Glomerular visceral epithelial cell (primary cell): ENCODE data around the gene KCNH8.
"Not testable (repeated sequence)": the region's sequence is repeated elsewhere in the genome, so short reads cannot be mapped to it uniquely, and the experiment has no call there.

Source experiments
- DNase-seq: peaks from one replicate; pipeline ENCODE4 v3.0.0-alpha.2; 2016; ENCODE audit errors: extremely low spot score

Gene KCNH8

DNA sequence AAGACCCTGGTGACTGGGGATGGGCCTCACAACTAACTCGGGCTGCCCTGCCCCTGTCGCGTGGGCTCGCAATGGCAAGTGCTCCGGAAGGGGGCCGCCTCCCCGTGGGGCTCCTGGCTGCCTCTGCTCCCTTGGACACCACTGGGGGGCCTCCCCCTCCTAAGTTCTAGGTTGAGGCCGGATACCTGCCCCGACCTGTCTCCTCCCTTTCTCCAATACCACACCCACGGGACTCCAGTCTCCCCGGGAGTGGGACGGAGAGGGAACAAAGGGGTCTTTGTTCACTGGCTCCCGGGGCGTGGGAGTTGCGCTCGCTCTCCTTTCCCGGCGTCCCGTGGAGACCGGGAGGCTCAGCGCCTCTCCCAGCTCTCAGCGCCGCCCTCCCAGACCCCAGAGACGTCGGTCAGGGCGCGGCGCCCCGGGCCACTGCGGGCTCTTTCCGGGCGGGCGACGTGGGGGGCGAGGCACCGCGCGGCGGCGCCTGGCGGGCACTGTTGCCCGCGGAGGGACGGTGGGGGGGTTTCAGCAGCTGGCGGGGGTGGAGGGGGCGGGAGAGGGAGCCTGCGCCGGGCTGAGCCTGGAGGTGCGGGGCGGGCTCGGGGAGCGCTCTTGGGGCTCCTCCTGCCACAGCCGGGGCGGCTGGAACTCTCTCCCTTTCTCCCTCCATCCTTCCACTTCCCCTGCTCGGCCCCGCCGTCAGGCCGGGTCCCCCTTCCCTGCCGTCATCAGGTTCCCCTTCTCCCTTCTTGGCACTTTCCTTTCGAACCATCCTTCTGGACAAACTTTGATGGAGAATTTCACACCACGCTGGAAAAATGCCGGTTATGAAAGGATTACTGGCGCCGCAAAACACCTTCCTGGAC is at the start of gene KCNH8:
Gene KCNH8 (plus strand): TSS at position 606 of the 863 bp plus-strand sequence. CDS start 210 bp downstream, at position 816.
- no peak for DNase-seq

DNA sequence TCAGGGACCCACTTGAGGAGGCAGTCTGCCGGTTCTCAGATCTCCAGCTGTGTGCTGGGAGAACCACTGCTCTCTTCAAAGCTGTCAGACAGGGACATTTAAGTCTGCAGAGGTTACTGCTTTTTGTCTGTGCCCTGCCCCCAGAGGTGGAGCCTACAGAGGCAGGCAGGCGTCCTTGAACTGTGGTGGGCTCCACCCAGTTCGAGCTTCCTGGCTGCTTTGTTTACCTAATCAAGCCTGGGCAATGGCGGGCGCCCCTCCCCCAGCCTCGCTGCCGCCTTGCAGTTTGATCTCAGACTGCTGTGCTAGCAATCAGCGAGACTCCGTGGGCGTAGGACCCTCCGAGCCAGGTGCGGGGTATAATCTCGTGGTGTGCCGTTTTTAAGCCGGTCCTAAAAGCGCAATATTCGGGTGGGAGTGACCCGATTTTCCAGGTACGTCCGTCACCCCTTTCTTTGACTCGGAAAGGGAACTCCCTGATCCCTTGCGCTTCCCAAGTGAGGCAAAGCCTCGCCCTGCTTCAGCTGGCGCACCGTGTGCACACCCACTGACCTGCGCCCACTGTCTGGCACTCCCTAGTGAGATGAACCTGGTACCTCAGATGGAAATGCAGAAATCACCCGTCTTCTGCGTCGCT is 45.5 kb upstream of the KCNH8 start:
- DNase-seq: not testable (repeated sequence)

DNA sequence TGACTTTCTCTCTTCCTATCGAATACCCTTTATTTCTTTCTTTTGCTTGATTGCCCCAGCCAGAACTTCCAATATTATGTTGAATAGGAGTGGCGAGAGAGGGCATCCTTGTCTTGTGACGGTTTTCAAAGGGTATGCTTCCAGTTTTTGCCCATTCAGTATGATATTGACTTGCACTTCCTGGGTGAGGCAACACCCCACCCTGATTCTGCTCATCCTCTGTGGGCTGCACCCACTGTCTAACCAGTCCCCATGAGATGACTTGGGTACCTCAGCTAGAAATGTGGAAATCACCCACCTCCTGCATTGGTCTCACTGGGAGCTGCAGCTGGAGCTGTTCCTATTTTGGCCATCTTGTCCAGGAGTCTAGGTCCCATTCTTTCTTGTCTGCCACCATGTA is 44.8 kb upstream of the KCNH8 start:
- no peak for DNase-seq

DNA sequence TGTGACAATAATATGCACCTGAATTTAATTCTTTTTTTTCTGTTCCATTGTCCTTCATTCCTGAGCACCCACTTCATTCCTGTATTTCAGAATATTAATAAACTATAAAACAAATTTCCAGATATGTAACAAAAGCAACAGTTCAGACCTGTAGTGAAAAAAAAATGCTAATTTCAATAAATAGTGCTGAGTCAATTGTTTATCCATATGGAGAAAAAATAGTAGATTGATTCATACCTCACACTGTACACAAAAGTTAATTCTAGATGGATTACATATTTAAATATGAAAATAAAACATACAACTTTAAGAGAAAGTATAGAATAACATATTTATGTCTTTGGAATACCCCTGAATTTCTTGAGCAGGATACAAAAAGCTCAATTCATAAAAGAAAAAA is 43.9 kb upstream of the KCNH8 start:
- DNase-seq: no peak

DNA sequence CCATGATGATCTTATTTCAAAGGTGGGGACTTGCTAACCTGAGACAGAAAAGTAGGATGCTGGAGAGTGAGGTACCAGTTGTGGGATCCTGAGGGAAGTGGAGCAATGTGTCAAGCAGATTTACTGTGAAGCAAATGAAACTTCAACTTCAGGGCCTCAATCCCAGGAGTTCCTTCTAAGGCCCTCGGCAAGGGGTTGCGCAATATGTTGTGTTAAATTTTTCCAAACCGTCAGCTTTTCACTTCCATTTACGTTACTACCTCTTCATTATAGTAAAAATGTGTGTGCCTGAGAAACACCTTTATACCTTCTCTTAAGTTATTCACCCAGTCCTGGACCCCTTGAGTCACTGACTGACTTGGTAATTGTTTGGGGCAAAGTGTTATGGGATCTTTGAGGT is 42.5 kb upstream of the KCNH8 start:
- DNase-seq: no peak

DNA sequence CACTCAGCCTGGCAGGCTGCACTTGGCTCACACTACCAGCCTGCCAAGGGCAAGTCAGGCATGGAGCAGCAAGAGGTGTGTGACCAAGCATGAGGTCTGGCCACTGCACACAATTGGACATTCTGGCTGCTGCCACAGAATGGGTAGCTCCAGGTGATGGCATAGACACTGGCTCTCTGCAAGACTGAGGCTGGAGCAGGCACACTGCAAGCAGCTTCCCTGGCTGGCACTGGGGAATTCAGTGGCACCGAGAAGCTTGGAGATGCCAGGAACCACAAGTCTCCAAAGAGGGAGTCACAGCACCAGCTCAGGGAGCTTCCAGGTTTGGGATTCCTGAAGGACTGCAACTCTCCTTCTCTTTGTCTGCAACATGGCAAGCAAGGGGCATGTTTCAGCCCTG is 42.0 kb upstream of the KCNH8 start:
- no peak for DNase-seq

DNA sequence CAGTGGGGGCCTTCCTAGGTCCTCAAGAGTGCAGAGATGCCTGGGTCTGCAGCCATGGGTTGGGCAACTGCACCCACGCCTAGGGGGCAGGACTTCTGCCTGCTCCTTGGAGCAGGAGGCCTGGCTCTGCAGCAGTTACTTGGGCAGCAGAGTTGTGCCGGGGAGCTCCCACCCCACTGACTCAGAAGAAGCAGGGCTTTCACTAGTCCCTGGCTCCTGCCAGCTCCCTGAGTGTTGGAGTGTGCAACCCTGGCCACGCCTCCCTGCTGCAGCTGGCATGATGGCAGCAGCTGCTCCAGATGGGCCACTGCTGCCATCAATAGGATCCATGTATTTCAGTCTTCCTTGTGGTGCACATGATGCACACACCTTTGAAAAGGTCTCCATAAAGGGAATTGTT is 40.6 kb upstream of the KCNH8 start:
- no peak for DNase-seq

DNA sequence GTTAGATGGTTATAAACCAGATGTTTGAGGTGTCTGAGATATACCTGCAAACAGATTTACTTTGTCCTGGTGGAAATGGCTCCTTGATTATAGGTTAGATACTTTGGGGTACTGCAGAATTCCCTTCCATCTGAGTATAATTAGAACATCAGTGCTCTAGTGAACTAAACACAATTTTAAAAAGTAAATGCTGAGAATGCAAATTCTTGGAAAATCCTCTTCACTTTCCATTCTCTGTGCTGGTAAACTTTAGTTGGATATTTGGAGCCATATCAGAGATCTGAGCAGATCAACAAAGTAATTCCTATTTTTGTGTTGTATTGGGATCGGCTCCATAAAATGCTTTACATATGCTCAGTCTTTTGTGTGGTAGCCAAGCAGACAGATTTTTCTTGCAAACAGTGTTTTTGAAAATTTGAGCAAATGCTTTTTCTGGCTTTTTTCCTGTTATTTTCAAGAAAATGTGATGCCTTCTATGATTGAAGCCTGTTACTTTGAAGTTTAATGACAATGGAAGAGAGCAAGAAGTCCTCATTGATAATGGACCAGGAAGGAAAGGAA is 37.9 kb upstream of the KCNH8 start:
- no peak for DNase-seq

DNA sequence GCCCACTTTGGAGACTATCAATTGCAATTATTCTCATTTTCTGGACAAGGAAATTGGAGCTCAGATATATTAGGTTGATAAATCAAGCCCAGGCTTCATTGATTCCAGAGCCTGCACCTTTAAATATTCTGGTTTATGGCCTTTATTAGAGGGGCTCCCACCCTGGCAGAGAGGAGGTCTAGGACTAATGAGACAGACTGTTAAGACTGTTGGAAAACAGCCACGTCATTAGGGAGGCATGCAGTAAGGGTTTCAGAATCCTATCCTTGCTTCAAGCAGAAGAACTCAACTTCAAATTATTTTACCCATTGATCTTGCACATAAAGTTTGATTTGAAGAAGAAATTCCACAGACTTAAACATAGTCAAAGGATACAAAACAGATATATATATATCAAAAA is 33.8 kb upstream of the KCNH8 start:
- no peak for DNase-seq

DNA sequence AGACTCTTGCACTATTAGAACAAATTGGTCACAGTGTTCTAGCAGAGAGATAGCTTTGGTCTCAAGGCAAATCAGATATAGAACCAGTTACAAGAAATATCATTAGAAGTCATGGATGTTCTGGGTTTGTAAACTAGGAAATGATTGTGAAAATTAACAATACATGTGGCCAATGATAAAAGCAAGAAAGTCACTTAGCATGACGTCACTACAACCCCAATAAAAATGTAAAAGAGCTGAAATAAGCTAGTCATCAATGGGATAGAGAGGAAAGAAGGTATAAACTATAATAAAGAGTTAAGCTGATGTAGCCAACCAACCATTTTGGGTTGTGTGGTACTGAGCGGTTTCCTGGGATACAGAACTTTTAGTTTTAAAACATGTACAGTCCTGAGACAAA is 32.1 kb upstream of the KCNH8 start:
- no peak for DNase-seq

DNA sequence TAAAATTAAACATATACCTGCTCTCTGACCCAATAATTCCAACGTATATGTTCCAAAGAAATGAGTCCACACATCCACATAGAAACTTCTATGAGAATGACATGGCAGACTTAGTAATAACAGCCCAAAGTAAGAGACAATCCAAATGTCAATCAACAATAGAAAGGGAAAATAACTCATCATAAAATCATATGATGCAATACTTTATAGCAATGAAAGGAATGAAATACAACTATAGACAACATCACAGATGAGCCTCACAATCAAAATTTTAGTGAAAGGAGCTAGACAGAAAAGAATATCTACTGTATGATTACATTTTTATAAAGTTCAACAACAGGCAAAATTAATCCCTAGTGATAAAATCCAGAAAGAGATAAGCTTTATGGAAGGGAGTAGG is 23.6 kb upstream of the KCNH8 start:
- DNase-seq: no peak

DNA sequence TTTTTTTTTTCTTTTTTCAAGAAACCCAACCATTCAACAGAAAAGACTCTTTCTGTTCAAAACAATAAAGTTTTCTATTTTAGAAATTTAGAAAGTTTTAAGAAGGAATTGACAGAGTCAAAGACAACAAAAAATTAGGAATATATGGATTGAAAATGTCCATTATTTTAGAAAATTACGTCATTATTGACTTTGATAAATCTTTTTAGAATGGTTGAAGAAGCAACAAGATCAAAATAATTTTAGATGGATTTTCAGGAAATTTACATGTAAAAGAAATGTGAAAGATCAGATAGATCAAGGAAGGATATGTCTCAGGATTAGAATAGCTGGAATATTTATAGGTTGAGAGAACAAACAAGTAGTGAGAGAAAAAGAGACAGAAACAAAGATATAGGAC is 8.4 kb upstream of the KCNH8 start:
- DNase-seq: no peak

DNA sequence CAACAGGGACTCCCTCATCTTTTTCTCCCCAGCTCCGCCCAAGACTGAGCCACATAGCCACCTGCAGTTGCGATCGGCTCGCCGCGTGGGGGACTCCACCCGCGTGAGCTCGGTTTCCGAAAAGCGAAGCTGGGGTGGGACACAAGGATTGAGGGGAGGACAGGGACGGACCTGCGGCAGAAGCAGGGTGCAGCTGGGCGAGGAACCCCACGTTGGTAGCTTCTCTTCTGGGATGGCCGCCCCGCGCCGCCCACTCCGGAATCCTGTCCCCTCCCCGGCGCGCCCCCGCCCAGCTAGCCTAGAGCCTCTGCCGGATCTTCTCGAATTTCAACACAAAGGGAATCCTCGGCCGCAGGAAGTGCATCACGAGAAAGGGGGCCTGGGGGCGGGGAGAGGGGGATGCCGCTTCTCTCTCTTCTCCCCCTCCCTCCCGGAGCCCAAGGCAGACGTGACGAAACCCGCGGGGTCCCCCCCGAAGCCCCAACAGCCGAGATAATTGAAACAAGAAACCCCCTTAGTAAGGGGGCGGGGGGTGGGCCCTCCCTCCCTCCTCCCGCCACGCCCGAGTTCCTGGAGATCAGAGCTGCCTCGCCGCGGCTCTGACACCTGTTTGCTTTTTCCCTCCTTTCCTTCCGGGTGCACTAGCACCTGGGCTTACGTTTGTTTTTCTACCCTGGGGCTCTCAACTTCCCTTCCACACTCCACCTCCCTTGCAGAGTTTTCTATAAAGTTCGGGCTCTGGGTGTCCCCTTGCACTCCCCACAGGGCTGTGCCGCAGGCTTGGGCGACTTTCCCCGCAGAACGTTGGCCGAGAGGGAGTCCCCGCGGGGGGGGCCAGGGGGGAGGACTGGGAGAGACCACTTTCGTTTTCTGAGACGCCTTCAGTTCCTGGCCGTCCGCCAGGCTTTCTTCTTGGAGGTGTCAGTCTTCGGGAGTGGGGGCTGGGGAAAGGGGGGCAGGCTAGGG is 1.3 kb upstream of the KCNH8 start:
- DNase-seq: peak; percentile 20

DNA sequence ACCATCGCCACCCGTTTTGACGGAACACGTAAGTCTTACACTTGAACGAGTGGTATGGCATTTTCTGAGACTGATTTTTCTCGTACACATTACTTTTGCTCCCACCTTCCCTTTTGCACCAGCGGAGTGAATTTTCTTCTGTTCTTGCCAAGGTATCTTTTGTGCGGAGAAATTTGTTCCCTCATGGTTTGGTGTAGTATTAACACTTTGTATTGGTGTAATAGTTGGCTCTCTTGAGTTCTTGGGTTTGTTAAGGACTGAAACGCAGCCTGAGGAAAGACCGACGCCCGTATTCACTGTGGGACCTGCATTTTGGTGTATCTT is 420 bp downstream of the KCNH8 start:
- DNase-seq: no peak

DNA sequence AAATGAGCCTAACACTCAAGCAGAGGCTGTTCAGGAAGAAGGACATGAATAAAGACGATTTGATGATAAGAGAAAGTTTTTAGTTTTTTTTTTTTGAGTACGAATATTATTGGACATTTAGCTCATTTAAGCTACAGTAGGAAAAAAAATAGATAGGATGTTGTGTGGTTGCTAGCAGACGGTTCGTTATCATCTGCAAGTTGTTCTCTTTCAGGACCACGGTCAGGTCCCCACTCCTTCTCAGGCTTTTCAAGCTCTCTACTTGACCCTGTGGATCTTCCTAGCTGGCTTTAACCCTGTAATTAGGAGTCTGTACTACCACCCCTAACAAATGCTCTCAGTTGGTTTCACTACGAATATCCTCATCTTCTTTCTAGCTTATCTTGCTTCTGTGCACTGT is 1.1 kb downstream of the KCNH8 start:
- no peak for DNase-seq

DNA sequence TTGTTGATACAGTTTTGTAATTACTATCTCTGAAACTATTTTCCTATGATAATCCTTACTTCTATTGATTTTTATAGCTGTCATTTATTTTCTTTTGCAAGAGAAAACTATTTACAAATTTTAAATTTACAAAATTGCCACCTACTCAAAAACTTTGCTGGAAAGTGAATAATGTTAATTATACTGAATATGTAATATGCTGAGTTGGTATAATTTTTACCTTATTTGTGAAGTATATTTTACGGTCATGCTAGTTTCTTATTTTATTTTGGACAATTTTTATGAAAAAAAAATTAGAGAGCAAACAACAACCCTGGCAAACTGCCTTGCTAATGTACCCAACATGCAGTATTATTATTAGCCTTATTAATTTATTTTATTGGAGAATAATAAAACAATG is 2.9 kb downstream of the KCNH8 start:
- DNase-seq: no peak

DNA sequence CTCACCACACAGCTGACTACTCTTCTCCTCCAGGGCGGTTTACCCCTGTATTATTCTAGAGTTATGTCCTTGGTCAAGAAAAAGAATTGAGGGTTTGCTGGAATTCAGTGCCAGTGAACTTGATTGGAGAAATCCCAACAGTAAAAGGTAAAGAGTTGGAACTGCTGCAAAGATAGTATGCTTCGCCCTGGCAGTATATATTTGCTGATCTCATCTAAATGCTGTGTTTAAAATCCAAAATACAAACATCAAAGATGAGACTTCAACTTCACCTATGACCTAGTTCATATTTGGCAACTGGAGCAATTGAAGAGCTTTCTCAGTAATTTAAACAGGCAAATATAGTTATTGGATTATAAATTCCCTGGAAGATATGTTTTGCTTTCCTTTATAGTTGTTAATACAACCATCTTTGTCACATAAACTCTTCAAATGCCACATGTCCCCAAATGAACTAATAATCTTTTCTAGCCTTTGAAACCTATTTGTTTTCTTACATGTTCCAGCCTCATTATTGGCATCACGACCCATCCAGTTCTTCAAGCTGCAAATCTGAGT is 6.5 kb downstream of the KCNH8 start:
- no peak for DNase-seq

DNA sequence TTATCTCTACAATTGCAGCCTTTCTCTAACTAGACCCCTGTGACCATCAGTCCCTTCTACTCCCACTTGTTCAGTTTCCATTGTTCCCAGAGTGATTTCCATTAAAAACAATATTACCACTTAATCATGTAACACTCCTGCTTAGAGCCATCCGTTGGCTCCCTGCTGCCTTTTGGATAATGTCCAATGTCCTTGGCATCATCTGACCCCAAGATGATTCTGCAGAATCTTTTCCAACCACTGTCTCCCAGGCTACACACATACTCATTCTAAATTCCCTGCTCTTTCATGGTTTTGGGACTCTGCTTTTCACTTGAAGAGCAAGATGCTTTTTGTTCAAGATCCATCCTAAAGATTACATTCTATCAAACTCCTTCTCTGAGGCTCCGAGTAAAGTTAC is 7.1 kb downstream of the KCNH8 start:
- no peak for DNase-seq

DNA sequence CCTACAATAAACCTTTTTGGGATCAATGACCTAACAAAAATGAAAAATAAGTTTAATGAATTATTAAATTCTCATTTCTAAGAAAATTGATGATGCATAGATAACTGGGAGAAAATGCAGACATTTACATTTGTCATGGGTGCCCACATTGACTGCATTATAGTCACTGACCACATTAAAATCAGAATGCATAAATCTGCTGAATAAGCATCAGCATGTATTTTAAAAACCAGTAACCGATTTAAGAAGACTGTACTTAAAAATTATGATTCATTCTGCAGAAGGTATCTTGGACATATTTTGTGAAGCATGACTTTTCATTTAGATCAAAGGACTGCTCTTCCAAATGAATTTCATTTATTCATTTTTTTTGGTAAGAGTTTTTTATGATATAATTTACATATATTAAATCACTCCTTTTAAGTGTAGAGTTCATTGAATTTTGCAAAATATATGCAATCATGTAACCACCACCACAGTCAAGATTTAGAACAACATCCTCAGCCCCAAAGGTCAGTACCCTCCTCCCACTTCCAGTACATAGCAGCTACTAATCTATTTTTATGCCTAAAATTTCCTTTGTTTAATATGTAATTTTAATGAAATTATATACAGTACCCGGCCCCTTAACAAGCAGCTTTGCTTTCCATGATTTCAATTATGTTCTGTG is 11.8 kb downstream of the KCNH8 start:
- DNase-seq: no peak

DNA sequence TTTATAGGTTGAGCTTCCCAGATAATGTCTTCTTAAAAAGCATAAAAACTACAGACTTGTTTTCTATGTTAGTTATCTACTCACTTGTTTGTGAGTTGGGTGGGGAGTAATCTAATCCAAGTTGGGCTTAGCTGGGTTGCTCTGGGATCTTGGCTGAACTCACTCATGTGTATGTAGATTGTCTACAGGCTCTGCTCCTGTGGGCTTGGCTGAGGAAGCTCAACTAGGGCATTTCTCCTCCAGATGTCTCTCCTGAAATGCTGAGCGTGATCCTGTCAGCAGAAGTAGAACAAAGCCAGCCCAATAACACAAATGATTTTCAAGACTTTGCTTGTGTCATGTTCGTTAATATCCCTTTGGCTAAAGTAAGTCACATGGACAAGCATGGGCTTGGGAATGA is 17.3 kb downstream of the KCNH8 start:
- no peak for DNase-seq

DNA sequence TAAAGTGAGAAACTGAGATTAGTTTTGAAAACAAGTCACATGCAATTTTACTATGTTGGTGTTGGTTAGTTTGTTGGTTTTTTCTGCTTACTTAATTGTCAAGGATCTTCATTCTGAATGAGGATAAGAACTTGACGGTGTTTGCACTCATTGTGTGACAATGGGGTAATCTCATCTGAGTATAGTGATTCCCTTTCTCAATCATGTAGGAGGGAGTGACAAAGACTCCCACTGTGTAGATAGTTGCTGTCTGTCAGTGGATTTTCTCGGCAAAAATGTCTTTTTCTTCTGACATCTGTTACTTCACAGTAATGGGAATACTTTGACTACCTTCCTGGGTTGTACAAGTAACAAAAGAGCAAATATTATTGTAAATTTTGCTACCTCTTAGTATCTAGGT is 23.5 kb downstream of the KCNH8 start:
- no peak for DNase-seq
